Embryonic facial prominence (tissue), 1 donor: ENCODE data around the gene NT5C1B.
"Not testable (repeated sequence)": the region's sequence is repeated elsewhere in the genome, so short reads cannot be mapped to it uniquely, and the experiment has no call there.

Experiments used
- DNase-seq: peaks from one replicate; pipeline ENCODE4 v3.0.0-alpha.2; 2016; ENCODE audit errors: extremely low spot score

Gene NT5C1B

DNA sequence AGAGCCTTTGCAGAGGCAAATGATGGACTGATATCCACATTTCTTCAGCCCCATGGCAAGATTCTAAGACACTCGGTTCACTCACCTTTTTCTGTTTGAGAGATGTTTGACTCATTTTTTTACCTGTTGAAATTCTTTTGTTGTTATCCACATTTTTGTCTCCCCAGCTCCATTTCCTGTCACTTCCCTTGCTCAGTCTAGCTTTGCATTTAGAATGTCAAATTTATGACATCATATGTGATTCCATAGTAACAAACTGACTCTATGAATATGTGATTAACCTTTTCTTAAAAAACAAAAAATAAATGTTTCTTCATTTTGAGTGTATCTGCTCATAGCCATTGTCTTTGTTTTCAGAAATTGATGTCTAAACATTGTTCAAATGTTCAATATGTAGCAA is at the start of gene NT5C1B:
TSS of gene NT5C1B (minus strand) at position 216 of the 400 bp plus-strand sequence. CDS start at position 115, 101 bp downstream.
- no peak for DNase-seq

DNA sequence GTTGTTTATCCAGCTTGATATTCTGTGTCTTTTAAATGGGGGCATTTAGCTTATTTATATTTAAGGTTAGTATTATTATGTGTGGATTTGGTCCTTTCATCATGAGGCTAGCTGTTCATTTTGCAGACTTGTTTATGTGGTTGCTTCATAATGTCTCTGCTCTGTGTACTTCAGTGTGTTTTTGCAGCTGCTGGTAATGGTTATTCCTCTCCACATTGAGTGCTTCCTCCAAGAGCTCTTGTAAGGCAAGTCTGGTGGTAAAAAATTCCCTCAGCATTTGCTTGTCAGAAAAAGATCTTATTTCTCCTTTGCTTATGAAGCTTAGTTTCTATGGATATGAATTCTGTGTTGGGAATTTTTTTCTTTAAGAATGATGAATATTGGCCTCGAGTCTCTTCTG is 47.8 kb upstream of the NT5C1B start:
- DNase-seq: no peak

DNA sequence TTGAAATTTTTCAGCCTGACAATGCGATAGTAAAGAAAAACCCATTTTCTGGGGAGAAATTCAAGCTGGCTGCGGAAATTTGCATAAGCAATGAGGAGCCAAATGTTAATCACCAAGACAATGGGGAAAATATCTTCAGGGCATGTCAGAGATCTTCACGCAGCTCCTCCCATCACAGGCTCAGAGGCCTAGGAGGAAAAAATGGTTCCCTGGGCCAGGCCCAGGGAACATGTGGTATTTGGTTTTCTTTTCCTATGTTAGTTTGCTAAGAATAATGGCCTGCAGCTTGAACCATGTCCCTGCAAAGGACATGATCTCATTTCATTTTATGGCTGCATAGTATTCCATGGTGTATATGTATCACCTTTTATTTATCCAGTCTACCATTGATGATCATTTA is 43.3 kb upstream of the NT5C1B start:
- DNase-seq: not testable (repeated sequence)

DNA sequence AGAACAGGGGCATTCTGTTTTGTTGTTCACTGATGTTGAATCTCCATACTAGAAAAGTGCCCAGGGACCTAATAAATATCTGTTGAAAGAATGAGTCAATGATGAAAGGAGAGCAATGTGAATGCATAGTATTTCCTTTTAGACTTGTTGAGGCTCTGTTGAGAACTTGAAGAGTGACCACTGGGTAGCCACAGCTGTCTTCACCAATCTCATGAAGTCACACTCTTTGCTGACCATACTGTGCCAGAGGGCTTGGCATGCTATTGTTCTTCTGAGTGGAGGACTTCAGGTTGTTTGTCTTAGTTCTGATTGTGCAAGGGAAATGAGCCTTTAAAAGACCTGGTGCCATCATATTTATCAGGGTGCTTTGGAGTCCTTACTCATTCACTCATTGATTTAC is 41.6 kb upstream of the NT5C1B start:
- no peak for DNase-seq

DNA sequence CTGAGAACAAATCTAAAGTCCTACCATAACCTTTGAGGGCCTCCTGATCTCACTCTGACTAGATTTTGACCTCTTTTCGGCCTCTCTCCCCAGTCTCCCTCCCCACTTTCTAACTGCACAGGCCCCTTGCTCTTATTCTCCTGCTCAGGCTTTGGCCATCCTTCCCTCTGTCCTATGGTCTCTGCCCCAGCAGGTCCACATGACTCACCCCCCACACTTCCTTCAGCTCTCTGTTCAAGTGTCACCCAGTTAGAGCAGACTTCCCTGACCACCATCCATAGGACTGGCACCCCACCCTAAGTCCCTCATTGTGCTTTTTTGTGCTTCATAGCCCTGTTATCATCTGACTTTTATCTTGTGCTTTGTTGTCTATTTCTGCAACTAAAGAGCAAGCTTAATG is 41.2 kb upstream of the NT5C1B start:
- DNase-seq: no peak

DNA sequence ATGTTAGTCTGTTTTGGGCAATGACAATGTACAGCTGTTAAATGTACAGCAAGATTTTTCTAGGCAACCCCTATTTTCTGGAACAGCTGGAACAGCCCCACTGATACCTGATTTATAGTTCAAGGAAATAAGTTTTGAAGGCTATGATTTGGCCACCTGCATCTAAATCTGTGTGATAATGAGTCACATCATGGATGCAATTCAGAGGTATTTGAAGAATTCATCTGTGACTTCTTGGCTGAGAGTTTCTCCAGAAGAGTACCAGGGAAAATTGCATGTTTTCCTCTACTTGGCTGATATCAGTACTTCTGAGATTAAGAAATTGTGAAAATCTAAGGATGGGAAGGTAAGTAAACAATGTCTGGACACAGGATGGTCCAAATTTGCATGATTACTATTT is 40.7 kb upstream of the NT5C1B start:
- DNase-seq: no peak

DNA sequence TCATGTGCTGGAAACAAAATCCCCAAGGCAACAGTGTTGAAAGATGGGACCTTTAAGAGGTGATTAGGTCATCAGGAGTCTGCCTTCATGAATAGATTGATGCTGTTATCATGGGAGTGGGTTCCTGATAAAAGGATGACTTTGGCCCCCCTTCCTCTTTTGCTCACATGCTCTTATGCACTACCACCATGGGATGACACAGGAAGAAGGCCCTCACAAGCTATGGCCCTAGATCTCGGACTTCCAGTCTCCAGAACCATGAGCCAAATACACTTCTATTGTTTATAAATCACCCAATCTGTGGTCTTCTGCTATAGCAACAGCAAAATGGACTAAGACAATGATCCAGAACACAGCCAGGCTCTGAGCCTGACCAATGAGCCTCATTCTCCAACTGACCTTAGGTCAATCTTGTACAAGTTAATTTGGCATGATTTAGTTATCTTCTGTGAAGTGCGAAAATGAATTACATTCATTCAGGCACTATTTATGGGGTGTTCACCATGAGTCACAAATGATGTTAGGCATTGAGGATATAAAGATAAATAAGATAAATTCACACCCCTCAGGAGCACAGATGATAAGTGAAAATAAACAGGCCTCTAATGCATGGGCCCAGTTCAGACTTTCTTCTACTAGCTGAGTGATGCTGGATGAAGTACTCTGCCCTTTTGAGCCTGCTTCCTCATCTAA is 37.7 kb upstream of the NT5C1B start:
- no peak for DNase-seq

DNA sequence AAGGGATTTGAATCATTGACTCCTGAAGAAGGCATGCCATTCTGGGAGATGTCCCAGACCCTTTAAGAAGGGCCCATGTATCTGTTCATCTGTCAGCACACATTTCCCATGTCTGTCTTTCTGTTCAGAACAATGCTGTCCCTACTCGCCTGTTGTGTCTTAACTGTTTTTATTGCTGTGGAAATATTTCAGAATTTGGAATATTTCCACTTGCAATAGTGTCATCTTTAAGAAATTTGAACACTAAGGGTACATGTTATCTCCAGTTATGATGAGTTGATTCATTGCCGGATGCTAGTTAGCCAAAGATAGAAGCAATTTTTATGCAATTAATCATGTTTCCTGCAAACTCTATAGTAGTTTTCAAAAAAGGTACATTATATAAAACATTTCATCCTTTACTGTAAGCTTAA is 36.9 kb upstream of the NT5C1B start:
- DNase-seq: no peak

DNA sequence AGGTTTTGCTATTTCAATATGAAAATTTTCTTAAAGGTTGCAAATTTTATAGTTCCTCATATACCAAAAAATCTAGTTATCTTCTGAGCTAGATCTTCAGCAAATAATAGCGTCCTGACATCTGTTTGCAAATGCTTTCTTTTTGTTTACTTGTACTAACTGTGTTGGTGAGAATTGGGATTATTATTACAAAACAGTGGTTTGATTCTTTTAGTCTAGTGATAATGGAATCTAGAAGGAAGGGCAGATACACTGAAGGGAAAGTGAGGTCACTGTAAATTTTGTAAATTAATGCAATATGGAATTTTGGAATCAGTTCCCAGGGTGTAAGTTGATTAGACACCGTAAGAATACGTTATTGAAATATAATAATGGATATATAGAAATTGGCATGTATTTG is 36.2 kb upstream of the NT5C1B start:
- no peak for DNase-seq

DNA sequence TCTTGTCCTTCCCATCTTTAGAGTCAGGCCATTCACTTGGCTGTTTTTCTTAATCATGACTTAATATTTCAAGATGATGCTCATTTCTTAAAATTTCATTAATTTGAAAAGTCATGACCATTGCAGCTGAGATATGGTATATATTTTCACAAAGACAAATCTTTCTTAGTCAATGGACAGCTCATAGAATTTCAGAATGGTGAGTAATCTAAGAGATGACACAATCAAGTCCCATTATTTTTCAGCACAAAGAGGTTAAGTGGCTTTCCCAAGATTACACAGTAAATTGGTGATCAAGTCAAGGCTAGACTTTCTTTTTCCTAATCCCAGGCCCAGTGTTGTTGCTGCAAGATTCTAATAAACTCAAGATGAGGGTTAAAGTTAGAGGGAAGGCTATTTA is 34.4 kb upstream of the NT5C1B start:
- DNase-seq: no peak

DNA sequence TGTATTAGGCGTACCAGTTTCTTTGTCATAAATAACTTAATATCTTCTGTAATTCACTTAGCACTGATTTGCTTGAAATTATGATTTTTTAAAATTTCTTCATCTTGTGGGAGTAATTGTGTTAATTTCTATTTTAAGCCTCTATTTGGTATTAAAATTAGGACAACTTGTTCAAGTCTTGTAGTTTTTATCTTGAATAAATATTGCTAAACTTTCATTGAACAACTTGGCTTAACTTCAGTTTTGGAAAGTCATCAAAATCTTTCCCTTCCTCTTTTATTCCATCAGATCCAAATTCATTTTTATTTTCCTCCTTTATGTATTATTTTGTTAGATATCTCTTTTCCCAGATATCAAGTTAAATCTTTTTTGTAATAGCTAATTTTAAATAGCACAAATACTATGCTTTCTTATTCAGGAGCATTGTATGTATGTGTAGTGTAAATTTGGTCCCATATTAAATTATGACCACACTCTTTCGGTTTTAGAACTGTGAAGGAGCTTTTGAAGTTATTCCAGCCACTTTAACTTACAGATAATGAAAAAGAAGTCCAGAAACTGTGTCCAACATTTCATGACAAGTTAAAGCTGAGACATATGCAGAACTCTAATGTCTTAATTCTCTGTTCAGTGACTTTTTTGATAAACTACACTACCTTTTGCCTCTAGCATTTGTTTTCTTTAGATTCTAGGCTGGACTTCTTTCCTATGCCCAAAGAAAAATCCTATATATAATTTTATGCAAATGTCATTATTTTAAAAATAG is 31.7 kb upstream of the NT5C1B start:
- DNase-seq: no peak

DNA sequence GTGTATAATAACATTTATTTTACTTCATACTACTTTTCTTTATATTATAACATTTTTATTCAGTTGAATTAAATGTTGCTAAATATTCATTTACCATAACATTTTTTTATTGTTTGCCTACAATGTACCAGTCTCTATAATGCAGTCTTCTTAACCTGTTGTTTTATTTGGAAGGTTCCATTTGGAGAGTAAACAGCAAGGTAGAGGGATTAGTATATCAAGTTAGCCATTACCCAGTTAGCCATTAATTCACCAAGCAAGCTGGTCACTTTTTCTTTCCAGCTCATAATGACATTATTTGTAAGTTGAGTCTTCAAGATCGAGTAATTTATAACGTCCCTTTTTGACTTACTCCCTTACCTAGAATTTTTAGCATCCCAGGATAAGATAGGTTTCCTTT is 29.7 kb upstream of the NT5C1B start:
- no peak for DNase-seq

DNA sequence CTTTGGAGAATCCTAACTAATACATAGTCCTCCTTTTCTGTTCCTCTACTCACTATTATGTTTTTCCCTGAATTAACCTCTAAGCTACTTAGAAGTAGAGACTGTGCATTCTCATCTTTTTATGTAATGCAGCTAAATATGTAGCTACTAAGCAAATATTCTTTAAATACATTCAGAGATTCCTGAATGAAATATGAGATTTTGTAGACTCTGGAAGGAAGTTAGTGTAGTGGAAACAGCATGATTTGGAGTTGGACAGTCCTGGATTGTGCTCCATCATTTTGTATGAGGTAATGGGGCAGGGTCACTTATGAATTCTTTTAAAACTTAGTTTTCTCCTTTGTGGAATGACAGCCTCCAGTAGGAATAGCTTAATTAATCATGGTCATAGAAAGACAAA is 24.7 kb upstream of the NT5C1B start:
- DNase-seq: peak; percentile 17

DNA sequence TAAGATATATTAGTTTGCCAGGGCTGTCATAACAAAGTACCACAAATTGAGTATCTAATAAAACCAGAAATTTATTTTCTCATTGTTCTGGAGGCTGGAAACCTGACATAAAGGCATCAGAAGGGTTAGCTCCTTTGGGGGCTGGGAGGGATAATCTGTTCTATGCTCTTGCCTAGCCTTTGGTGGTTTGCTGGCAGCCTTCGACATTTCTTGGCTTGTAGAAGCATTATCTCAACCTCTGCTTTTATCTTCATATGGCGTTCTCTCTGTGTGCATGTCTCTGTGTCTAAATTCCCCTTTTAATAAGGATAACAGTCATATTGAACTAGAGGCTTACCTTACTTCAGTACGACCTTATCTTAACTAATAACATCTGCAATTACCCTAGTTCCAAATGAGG is 22.8 kb upstream of the NT5C1B start:
- no peak for DNase-seq

DNA sequence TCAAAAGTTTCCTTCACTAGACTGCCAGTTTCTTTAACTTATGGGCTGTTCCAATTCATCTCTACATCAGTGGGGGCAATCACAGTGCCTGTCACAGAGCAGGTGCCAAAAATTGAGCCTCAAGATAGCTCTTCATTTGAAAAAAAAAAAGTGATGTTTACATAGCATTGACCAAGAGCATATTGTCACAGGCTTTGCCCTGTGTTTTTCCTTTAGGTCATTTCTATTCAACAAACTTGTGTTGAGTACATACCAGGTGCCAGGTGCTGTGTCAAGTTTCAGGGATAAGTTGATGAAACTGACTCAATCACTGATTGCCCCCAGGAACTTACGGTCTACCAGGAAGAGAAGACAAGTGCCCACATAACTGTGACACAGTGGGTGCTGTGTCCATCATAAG is 22.2 kb upstream of the NT5C1B start:
- no peak for DNase-seq

DNA sequence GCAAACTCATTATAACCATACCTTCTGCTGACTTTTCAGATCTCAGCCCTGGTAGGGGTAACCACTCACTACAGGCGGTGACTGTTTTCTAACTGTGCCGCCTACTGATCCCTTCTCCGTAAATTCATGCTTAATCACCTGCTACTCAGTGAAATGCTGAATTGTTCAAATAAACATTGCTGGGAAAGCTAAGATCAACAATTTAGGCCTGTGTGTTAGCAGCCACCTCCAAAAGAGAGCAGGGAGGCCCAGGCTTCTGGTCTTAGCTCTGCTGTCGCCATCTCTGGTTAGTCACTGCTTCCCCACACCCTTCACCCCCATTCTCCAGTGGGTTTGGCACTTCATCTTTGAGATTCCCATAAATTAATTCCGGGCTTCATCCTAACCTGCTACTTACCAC is 21.8 kb upstream of the NT5C1B start:
- DNase-seq: no peak

DNA sequence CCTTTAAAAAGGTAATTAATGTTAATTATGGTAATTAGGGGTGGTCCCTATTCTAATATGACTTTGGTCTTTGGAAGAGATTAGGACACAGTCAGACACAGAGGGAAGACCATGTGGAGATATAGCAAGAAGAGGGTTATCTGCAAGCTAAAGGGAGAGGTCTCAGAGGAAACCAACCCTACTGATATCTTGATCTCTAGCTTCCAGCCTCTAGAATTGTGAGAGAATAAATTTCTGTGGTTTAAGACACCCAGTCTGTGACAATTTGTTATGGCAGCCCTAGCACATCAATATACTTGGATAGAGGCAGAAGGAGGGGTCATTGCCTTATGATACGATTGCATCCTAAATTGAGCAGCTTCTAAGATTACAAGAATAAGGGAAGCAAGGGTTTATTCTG is 21.3 kb upstream of the NT5C1B start:
- no peak for DNase-seq

DNA sequence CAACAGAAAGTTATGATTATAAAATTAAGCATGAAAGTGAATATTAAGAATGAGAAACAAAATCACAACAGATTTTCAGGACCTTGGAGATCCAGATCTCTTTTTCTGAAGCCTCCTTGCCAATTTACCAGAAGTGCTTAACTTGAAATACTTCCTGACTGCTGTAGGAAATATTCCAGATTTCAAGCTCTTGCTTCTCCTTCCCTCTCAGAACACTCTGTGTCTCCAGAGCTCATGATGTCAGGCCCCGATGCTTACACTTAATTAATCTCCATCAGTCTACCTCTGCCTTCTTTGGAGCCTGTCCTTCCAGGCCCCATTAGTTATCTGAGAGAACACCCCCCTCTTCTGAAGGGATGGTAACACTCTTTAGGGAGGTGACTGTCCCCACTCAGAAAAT is 20.7 kb upstream of the NT5C1B start:
- no peak for DNase-seq

DNA sequence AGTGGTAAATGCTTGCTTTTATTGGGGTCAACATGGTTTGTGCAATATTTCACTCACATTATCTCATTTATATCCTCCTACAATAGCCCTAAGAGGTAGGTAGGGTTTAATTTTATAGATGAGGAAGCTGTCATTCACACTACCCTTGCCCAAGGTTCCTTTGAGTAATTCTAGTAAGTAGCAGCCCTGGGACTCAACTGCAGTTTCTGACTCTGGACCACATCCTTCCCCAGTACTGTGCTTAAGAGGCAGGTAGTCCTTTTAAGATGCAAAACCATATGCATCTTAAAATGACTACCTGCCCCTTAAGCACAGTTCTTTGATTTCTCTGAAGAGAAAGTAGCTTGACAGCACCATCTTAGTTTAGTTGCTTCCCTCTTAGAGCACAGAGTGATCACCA is 15.7 kb upstream of the NT5C1B start:
- no peak for DNase-seq

DNA sequence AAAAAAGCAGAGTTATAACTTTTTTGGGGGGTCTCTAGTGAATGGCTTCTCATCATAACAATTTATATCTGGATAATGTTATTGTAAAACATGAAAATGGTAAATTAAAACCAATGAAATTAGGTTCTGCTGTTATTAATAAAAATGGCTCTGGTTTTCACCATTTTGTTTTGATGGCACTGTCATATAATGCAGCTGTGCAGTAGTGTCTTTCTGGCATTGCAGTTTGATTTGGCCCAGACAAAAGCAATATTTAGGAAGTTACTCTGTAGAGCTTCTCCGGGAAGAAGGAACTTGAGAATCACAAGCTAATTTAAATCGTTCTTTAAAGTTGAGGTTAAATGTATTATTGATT is 15.1 kb upstream of the NT5C1B start:
- DNase-seq: no peak

DNA sequence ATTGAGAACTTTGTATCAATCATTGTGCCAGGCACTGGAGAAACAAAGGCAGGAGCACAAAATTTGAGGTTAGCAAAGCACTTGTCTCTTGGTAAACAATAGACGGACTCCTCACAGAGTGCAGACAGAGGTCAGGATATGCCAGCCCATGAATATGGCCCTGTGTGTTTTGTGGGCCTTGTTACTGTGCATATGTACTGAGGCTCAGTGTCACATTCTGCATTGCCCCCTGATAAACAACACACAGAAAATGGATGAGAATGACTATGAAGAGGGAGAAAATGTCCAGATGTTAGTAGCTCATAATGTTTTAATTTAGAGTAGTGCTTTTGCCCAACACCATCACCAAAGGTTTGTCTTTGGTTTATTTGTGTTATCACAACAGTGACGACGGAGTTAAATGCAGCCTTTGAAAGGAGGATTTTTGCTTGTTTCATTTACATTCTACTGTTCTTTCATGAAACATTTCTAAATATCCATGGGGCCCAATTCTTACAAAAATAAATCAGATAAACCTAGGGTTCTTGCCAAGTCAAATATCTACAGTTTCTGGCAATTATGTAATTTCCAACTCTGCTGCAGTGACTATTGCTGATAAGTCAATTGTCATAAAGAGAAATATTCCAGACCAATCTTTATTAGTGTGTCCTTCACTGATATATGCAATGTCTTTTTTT is 14.6 kb upstream of the NT5C1B start:
- no peak for DNase-seq

DNA sequence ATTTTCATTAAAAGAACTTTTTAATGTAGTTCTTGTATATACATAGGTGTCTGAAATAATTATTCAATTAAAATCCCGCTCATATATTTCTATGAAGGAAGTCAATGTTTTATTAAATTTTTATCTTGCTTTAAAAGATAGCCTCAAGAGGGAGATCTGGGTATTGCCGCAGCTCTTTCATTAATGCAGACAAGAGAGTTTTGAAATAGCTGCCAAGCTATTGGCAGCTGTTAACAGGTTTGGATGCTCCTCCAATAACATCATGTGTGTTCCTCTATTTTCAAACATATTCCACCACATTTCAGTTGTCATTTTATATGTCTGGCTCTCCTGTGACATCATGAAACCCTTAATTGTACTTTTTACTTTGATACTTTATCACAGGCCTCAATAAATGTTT is 12.9 kb upstream of the NT5C1B start:
- DNase-seq: no peak

DNA sequence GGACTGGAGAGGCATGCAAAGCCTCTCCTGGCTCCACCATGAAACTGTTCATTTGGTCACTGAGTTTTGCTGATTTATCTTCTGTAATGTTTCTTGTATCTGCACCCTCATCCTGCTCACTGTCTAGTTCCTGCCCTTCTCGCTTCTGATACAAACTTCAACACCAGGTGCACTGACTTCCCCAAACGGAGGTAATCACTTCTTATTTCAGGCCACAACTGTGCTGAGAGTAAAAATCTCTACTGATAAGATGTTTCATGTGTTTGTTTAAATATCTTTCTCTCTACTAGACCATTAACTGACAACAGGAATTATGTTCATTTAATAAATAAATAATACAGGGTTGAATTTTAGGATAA is 10.9 kb upstream of the NT5C1B start:
- no peak for DNase-seq
